Measurements from ENCODE around the gene RASIP1.
"Not testable (repeated sequence)": the region's sequence is repeated elsewhere in the genome, so short reads cannot be mapped to it uniquely, and the experiment has no call there.

Gene RASIP1

DNA sequence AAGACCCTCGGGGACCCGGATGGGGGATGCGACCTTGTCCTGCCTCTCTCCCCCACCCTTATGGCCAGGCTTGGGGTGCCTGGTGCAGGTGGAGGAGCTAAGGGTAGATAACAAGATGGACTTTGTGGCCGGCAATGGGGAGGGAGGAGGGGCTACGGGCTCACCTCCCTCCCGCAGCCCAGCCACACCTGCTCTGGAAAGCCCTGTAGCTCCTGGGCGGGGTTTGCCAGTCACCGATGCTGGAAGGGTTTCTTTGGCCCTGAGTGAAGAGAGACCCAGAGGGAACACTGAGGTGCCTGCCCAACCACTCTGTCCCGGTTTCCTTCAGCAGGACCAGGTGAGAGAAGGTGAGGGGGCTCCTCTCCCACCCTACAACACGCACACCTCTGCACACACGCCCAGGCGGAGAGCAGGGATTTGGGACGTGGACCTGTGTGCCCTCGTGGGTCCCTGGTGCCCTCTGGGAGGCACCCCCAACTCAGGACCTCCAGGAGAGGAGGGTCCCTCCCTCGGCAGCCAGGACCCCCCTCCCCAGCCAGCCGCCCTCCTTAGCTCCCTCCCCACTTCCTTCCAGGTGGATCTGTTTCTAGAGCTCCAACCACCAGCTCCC, 44.6 kb downstream of the RASIP1 start, which contains the start of gene FUT2:
TSS of gene FUT2 (plus strand) at position 229 of the 610 bp plus-strand sequence. CDS start 6,986 bp downstream, outside the sequence.
- Histone ChIP-seq H3K27ac (ENCODE audit: low read depth, low read length) (no peak within 1 kb of the TSS), H3K9ac (ENCODE audit: low read length) (no peak within 1 kb of the TSS), H3K27me3 (ENCODE audit: control insufficient read depth in 1 of 2, insufficient read depth in 2 of 2, low read length in 2 of 2) (peaks cover 0 to 9% of the 10 kb centered on the region in 2 donors), H3K4me3 (ENCODE audit: low read depth in 1 of 2, low read length in 2 of 2) (no peak within 1 kb of the TSS), H3K9me3 (ENCODE audit: low read length) (no peaks in the 10 kb centered on the region), H3K36me3 (ENCODE audit: insufficient read depth, low read length) (no peaks in the 10 kb centered on the region), H3K4me1 (ENCODE audit: insufficient read depth, low read length) (no peaks in the 10 kb centered on the region)

DNA sequence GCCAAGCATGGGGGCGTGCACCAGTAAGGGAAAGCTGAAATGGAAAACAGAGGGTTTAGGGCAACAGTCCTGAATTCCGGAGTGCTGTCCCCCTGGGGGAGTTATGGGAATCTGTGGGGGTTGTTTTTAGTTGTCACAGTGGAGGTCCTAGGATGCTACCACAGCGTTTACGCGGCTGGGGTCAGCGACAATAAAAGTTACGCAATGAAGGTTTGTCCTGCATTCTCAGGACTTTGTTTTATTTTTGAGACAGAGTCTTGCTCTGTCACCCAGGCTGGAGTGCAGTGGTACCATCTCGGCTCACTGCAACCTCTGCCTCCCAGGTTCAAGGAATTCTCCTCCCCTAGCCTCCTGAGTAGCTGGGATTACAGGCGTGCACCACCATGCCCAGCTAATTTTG, 46.8 kb downstream of the RASIP1 start:
- not testable (repeated sequence) for H3K36me3 ChIP-seq (ENCODE audit: insufficient read depth, low read length); H3K27me3 ChIP-seq (ENCODE audit: control insufficient read depth in 1 of 2, insufficient read depth in 2 of 2, low read length in 2 of 2); H3K9me3 ChIP-seq (ENCODE audit: low read length); H3K4me3 ChIP-seq (ENCODE audit: low read depth in 1 of 2, low read length in 2 of 2); H3K4me1 ChIP-seq (ENCODE audit: insufficient read depth, low read length); H3K9ac ChIP-seq (ENCODE audit: low read length); H3K27ac ChIP-seq (ENCODE audit: low read depth, low read length)

- no peaks in the 10 kb centered on the region for H3K4me1 ChIP-seq (ENCODE audit: insufficient read depth, low read length)
- H3K27me3 ChIP-seq (ENCODE audit: control insufficient read depth in 1 of 2, insufficient read depth in 2 of 2, low read length in 2 of 2), result no peaks in the 10 kb centered on the region
- H3K9ac ChIP-seq (ENCODE audit: low read length), result no peak overlapping the region
- no peak overlapping the region for H3K27ac ChIP-seq (ENCODE audit: low read depth, low read length)
- H3K9me3 ChIP-seq (ENCODE audit: low read length), result no peaks in the 10 kb centered on the region
- H3K36me3 ChIP-seq (ENCODE audit: insufficient read depth, low read length), result no peaks in the 10 kb centered on the region
- no peak overlapping the region for H3K4me3 ChIP-seq (ENCODE audit: low read depth in 1 of 2, low read length in 2 of 2)
These were observed 51.0 kb downstream of the RASIP1 start for GRCh38 chr19:48689449-48689848.

GRCh38 chr19:48687776-48688175, 52.6 kb downstream of the RASIP1 start:
- Histone ChIP-seq H3K36me3 (ENCODE audit: insufficient read depth, low read length) (no peaks in the 10 kb centered on the region), H3K9ac (ENCODE audit: low read length) (no peak overlapping the region), H3K27me3 (ENCODE audit: control insufficient read depth in 1 of 2, insufficient read depth in 2 of 2, low read length in 2 of 2) (no peaks in the 10 kb centered on the region), H3K4me1 (ENCODE audit: insufficient read depth, low read length) (no peaks in the 10 kb centered on the region), H3K4me3 (ENCODE audit: low read depth in 1 of 2, low read length in 2 of 2) (no peak overlapping the region), H3K9me3 (ENCODE audit: low read length) (no peaks in the 10 kb centered on the region), H3K27ac (ENCODE audit: low read depth, low read length) (no peak overlapping the region)

GRCh38 chr19:48686637-48687036, 53.8 kb downstream of the RASIP1 start:
- H3K4me1 ChIP-seq (ENCODE audit: insufficient read depth, low read length); H3K9ac ChIP-seq (ENCODE audit: low read length); H3K36me3 ChIP-seq (ENCODE audit: insufficient read depth, low read length); H3K27ac ChIP-seq (ENCODE audit: low read depth, low read length); H3K4me3 ChIP-seq (ENCODE audit: low read depth in 1 of 2, low read length in 2 of 2); H3K9me3 ChIP-seq (ENCODE audit: low read length); H3K27me3 ChIP-seq (ENCODE audit: control insufficient read depth in 1 of 2, insufficient read depth in 2 of 2, low read length in 2 of 2): not testable (repeated sequence)

DNA sequence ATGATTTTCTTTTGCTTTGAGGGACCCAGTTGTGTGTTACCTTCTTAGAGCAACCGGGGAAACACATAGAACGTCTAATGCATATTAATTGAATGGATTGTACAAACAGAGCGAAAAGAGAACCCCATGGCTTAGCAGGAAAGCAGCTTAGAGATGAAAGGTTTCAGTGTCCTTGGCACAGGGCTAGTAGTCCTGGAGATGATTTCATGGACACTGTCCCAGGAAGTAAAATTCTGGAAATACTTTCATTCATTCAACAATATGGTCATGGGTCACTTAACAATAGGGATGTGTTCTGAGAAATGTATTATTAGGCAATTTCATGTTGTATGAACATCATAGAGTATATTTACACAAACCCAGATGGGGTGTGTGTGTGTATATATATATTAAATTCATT, 54.3 kb downstream of the RASIP1 start:
- no peaks in the 10 kb centered on the region for H3K9me3 ChIP-seq (ENCODE audit: low read length)
- H3K27ac ChIP-seq (ENCODE audit: low read depth, low read length), result no peak overlapping the region
- H3K36me3 ChIP-seq (ENCODE audit: insufficient read depth, low read length), result no peaks in the 10 kb centered on the region
- H3K27me3 ChIP-seq (ENCODE audit: control insufficient read depth in 1 of 2, insufficient read depth in 2 of 2, low read length in 2 of 2), result no peaks in the 10 kb centered on the region
- H3K4me3 ChIP-seq (ENCODE audit: low read depth in 1 of 2, low read length in 2 of 2), result no peak overlapping the region
- no peak overlapping the region for H3K9ac ChIP-seq (ENCODE audit: low read length)
- H3K4me1 ChIP-seq (ENCODE audit: insufficient read depth, low read length), result no peaks in the 10 kb centered on the region

DNA sequence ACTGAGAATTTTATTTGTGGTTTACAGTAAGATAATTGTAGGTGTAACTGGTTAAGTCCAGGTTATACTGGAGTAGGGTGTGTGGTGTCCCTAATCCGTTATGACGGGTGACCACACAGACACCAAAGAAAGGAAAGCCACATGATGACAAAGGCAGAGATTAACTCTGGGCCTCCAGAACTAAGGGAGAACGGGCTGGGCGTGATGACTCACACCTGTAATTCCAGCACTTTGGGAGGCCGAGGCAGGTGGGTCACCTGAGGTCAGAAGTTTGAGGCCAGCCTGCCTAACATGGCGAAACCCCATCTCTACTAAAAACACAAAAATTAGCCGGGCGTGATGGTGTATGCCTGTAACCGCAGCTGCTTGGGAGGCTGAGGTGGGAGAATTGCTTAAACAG, 54.8 kb downstream of the RASIP1 start:
- Histone ChIP-seq H3K4me1 (ENCODE audit: insufficient read depth, low read length) (no peaks in the 10 kb centered on the region), H3K9me3 (ENCODE audit: low read length) (no peaks in the 10 kb centered on the region), H3K4me3 (ENCODE audit: low read depth in 1 of 2, low read length in 2 of 2) (no peak overlapping the region), H3K27me3 (ENCODE audit: control insufficient read depth in 1 of 2, insufficient read depth in 2 of 2, low read length in 2 of 2) (no peaks in the 10 kb centered on the region), H3K9ac (ENCODE audit: low read length) (no peak overlapping the region), H3K27ac (ENCODE audit: low read depth, low read length) (no peak overlapping the region), H3K36me3 (ENCODE audit: insufficient read depth, low read length) (no peaks in the 10 kb centered on the region)

DNA sequence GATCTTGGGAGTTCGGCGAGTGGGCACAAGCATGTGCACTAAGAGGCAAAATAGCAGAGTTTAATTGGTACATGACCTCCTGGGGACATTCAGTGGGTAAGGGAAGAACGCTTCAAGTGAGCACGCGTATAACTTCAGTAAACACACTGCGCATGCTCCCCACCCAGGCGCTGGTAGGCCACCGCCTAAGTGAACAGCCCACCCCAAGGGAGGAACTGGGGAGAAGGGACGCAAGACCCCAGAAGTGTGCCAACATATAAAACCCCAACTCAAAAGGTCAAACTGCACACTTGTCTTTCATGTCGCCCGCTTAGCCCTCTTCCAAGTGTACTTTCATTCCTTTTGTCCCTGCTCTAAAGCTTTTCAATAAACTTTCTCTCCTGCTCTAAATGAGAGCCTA, 57.1 kb downstream of the RASIP1 start:
- H3K27ac ChIP-seq (ENCODE audit: low read depth, low read length), result no peak overlapping the region
- no peaks in the 10 kb centered on the region for H3K4me1 ChIP-seq (ENCODE audit: insufficient read depth, low read length)
- H3K27me3 ChIP-seq (ENCODE audit: control insufficient read depth in 1 of 2, insufficient read depth in 2 of 2, low read length in 2 of 2), result no peaks in the 10 kb centered on the region
- H3K4me3 ChIP-seq (ENCODE audit: low read depth in 1 of 2, low read length in 2 of 2), result peak overlapping the region in 1 of 2 donors; percentile 18
- no peaks in the 10 kb centered on the region for H3K9me3 ChIP-seq (ENCODE audit: low read length)
- H3K36me3 ChIP-seq (ENCODE audit: insufficient read depth, low read length), result no peaks in the 10 kb centered on the region
- H3K9ac ChIP-seq (ENCODE audit: low read length), result no peak overlapping the region

DNA sequence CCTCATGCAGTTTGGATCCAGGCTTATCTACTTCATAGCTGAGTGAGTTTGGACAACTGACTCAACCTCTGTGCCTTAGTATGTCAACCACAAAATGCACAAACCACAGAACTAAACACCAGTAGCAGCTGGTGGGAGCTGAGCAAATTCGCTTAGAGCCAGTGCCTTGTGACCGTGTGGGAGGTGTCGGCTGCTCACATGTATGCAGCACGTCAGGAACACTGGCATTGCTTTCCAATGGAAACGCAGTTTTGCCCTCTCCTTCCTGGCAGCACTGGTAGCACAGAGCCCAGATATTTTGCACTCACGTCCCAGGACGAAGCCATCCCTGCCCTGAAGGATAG, 59.3 kb downstream of the RASIP1 start:
- H3K27me3 ChIP-seq (ENCODE audit: control insufficient read depth in 1 of 2, insufficient read depth in 2 of 2, low read length in 2 of 2), result no peaks in the 10 kb centered on the region
- no peak overlapping the region for H3K9ac ChIP-seq (ENCODE audit: low read length)
- no peaks in the 10 kb centered on the region for H3K9me3 ChIP-seq (ENCODE audit: low read length)
- no peak overlapping the region for H3K27ac ChIP-seq (ENCODE audit: low read depth, low read length)
- H3K36me3 ChIP-seq (ENCODE audit: insufficient read depth, low read length), result no peaks in the 10 kb centered on the region
- H3K4me3 ChIP-seq (ENCODE audit: low read depth in 1 of 2, low read length in 2 of 2), result no peak overlapping the region
- no peaks in the 10 kb centered on the region for H3K4me1 ChIP-seq (ENCODE audit: insufficient read depth, low read length)

DNA sequence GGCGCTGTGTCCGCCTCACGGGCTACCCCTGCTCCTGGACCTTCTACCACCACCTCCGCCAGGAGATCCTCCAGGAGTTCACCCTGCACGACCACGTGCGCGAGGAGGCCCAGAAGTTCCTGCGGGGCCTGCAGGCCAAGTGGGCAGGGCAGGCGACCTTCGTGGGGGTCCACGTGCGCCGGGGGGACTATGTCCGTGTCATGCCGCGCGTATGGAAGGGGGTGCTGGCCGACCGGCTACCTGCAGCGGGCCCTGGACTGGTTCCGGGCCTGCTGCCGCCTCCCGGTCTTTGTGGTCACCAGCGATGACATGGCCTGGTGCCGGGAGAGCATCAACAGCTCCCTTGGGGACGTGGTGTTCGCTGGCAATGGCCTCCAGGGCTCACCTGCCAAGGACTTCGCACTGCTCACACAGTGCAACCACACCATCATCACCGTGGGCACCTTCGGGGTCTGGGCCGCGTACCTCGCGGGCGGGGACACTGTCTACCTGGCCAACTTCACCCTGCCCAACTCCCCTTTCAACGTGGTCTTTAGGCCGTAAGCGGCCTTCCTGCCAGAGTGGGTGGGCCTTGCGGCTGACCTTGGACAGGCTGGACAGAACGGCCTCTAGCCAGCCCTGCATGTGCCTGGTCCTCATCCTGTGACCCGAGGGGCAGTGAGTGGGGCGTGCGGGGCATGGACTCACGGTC, 59.8 kb downstream of the RASIP1 start:
- H3K27me3 ChIP-seq (ENCODE audit: control insufficient read depth in 1 of 2, insufficient read depth in 2 of 2, low read length in 2 of 2), result no peaks in the 10 kb centered on the region
- H3K36me3 ChIP-seq (ENCODE audit: insufficient read depth, low read length), result no peaks in the 10 kb centered on the region
- H3K27ac ChIP-seq (ENCODE audit: low read depth, low read length), result no peak overlapping the region
- H3K4me1 ChIP-seq (ENCODE audit: insufficient read depth, low read length), result peaks cover 2% of the 10 kb centered on the region
- no peaks in the 10 kb centered on the region for H3K9me3 ChIP-seq (ENCODE audit: low read length)
- no peak overlapping the region for H3K9ac ChIP-seq (ENCODE audit: low read length)
- H3K4me3 ChIP-seq (ENCODE audit: low read depth in 1 of 2, low read length in 2 of 2), result no peak overlapping the region

DNA sequence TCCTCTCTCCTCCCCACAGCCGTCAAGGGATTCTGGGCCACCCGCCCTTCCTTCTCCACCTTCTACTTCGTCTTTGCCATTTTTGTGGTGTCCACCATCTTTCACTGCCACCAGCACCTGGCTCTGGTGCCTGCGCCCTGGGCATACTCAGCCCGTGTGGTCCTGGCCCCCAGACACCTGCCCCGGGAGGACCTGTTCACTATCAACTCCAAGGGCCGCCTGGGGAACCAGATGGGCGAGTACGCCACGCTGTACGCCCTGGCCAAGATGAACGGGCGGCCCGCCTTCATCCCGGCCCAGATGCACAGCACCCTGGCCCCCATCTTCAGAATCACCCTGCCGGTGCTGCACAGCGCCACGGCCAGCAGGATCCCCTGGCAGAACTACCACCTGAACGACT, 60.4 kb downstream of the RASIP1 start:
- not testable (repeated sequence) for H3K9me3 ChIP-seq (ENCODE audit: low read length); H3K4me1 ChIP-seq (ENCODE audit: insufficient read depth, low read length); H3K4me3 ChIP-seq (ENCODE audit: low read depth in 1 of 2, low read length in 2 of 2); H3K36me3 ChIP-seq (ENCODE audit: insufficient read depth, low read length); H3K27ac ChIP-seq (ENCODE audit: low read depth, low read length); H3K9ac ChIP-seq (ENCODE audit: low read length); H3K27me3 ChIP-seq (ENCODE audit: control insufficient read depth in 1 of 2, insufficient read depth in 2 of 2, low read length in 2 of 2)

- H3K4me3 ChIP-seq (ENCODE audit: low read depth in 1 of 2, low read length in 2 of 2), result no peak overlapping the region
- H3K27ac ChIP-seq (ENCODE audit: low read depth, low read length), result no peak overlapping the region
- H3K27me3 ChIP-seq (ENCODE audit: control insufficient read depth in 1 of 2, insufficient read depth in 2 of 2, low read length in 2 of 2), result no peaks in the 10 kb centered on the region
- H3K4me1 ChIP-seq (ENCODE audit: insufficient read depth, low read length), result peaks cover 10% of the 10 kb centered on the region
- no peak overlapping the region for H3K9ac ChIP-seq (ENCODE audit: low read length)
- H3K9me3 ChIP-seq (ENCODE audit: low read length), result no peaks in the 10 kb centered on the region
- H3K36me3 ChIP-seq (ENCODE audit: insufficient read depth, low read length), result no peaks in the 10 kb centered on the region
These were observed 62.2 kb downstream of the RASIP1 start for GRCh38 chr19:48678201-48678600.

Data from muscle layer of colon (tissue), 2 donors.